DND-41 (cell line): ENCODE measurements around the gene C22orf23.

Experiments
- ATAC-seq: fragments of 200-7000 bp; cut with Tn5 transposase; 3 replicates; pipeline ENCODE4 v1.9.1; 2021; ENCODE audit warnings: low read depth; ENCODE audit not compliant: insufficient read depth
- DNase-seq: peaks from one replicate; pipeline ENCODE4 v3.0.0-alpha.2; 2020
- H2AFZ ChIP-seq: 2 replicates; pipeline ENCODE4 v1.6.0; 2012; ENCODE audit warnings: low read depth, low read length
- H3K27ac ChIP-seq: 2 replicates; pipeline ENCODE4 v1.5.1; 2012; ENCODE audit warnings: low read length, inconsistent platforms
- H3K27me3 ChIP-seq: fragments of 200-600 bp; sonication (generic); 2 replicates; pipeline ENCODE4 v1.6.0; 2012; ENCODE audit warnings: low read length, mild to moderate bottlenecking, inconsistent platforms; ENCODE audit not compliant: insufficient read depth, poor library complexity
- H3K36me3 ChIP-seq: 2 replicates; pipeline ENCODE4 v1.5.1; 2012; ENCODE audit warnings: low read length, inconsistent platforms; ENCODE audit not compliant: insufficient read depth
- H3K4me1 ChIP-seq: 2 replicates; pipeline ENCODE4 v1.5.1; 2012; ENCODE audit warnings: mild to moderate bottlenecking, low read length; ENCODE audit not compliant: insufficient read depth
- H3K4me2 ChIP-seq: 2 replicates; pipeline ENCODE4 v1.6.0; 2012; ENCODE audit warnings: mild to moderate bottlenecking, moderate library complexity, low read length, inconsistent platforms; ENCODE audit not compliant: insufficient read depth
- H3K4me3 ChIP-seq, 2 experiments: fragments of 200-600 bp in 1 of 2; shearing (Covaris generic) in 1 of 2; 2 replicates each; pipeline ENCODE4 v1.5.1; 2012 to 2016; ENCODE audit warnings: inconsistent platforms in 2 of 2, low read length in 2 of 2, mild to moderate bottlenecking in 2 of 2, low read depth in 1 of 2, moderate library complexity in 1 of 2
- H3K79me2 ChIP-seq: 2 replicates; pipeline ENCODE4 v1.6.0; 2012; ENCODE audit warnings: low read length, inconsistent platforms; ENCODE audit not compliant: insufficient read depth
- H3K9ac ChIP-seq: 2 replicates; pipeline ENCODE4 v1.6.0; 2012; ENCODE audit warnings: low read depth, mild to moderate bottlenecking, inconsistent platforms, low read length, moderate library complexity
- H3K9me3 ChIP-seq: 2 replicates; pipeline ENCODE4 v1.5.1; 2012; ENCODE audit warnings: low read length, moderate library complexity, mild to moderate bottlenecking, inconsistent platforms; ENCODE audit not compliant: insufficient read depth, severe bottlenecking
- H4K20me1 ChIP-seq: 2 replicates; pipeline ENCODE4 v1.6.0; 2012; ENCODE audit warnings: low read length; ENCODE audit not compliant: insufficient read depth
- EZH2 ChIP-seq: IDR thresholded peaks from 3 replicates; pipeline ENCODE4 v1.6.1; 2012; ENCODE audit warnings: borderline replicate concordance, low read depth, mild to moderate bottlenecking, moderate library complexity, low read length, inconsistent platforms; ENCODE audit not compliant: severe bottlenecking
- TF ChIP-seq, protein P1 (sequence below): IDR thresholded peaks from 2 replicates; pipeline ENCODE4 v1.5.1; 2012; ENCODE audit warnings: borderline replicate concordance, low read length, moderate library complexity, mild to moderate bottlenecking; ENCODE audit not compliant: poor library complexity, severe bottlenecking; ENCODE audit errors: extremely low read depth

C22orf23 gene

DNA sequence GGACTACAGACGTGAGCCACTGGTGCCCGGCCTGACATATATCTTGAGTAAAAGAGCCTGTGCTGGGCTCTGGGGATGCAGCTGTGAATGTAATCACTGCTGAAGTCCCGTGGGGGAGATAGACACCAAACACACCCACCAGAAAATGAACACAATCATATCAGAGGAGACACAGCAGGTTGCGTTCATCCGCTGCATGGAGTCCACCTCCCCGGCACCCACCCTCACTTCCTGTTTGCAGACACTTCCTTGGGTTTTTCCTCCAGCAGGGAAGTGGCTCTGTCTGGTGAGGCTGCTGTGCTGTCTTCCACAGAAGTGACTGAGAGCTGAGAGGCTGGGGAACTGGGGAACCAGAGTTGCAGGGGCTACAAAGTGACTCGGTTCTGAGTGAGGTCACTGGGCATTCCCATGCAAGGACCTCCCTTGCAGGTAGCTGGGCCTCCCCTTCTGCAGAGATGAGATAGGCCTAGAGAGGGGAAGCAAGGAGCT lies 40.1 kb downstream of the C22orf23 start:
- Histone ChIP-seq H3K4me2 (no peak overlapping the region), H4K20me1 (no peaks in the 10 kb centered on the region; the same call in 1 of the 2 replicates), H3K27me3 (no peaks in the 10 kb centered on the region), H2AFZ (no peak overlapping the region), H3K4me1 (no peaks in the 10 kb centered on the region), H3K9ac (no peak overlapping the region), H3K4me3 (no peak overlapping the region), H3K27ac (no peak overlapping the region), H3K9me3 (no peaks in the 10 kb centered on the region), H3K79me2 (no peaks in the 10 kb centered on the region), H3K36me3 (peaks cover 23% of the 10 kb centered on the region)
- DNase-seq (no peak), ATAC-seq (no peak)
- TF ChIP-seq, protein P1, sequence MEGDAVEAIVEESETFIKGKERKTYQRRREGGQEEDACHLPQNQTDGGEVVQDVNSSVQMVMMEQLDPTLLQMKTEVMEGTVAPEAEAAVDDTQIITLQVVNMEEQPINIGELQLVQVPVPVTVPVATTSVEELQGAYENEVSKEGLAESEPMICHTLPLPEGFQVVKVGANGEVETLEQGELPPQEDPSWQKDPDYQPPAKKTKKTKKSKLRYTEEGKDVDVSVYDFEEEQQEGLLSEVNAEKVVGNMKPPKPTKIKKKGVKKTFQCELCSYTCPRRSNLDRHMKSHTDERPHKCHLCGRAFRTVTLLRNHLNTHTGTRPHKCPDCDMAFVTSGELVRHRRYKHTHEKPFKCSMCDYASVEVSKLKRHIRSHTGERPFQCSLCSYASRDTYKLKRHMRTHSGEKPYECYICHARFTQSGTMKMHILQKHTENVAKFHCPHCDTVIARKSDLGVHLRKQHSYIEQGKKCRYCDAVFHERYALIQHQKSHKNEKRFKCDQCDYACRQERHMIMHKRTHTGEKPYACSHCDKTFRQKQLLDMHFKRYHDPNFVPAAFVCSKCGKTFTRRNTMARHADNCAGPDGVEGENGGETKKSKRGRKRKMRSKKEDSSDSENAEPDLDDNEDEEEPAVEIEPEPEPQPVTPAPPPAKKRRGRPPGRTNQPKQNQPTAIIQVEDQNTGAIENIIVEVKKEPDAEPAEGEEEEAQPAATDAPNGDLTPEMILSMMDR: no peak

DNA sequence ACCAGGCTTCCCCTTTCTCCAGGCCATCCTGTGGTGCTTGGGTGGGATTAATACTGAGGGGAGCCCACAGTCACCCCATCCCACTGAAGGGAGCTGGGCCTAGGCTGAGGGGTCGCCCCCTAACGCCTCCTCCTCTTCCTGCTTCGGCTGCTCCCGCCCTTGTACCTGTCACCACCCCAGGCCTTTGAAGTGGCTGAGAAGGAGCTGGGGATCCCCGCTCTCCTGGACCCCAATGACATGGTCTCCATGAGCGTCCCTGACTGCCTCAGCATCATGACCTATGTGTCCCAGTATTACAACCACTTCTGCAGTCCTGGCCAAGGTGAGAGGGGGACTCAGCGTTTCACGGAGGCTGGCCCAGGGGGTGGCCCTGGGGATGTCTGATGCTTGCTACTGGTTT lies 41.2 kb downstream of the C22orf23 start:
- Histone ChIP-seq H3K27ac (no peak overlapping the region), H3K9ac (no peak overlapping the region), H4K20me1 (no peaks in the 10 kb centered on the region; the same call in 1 of the 2 replicates), H2AFZ (no peak overlapping the region), H3K4me3 (no peak overlapping the region), H3K27me3 (no peaks in the 10 kb centered on the region), H3K79me2 (no peaks in the 10 kb centered on the region), H3K4me1 (peaks cover 8% of the 10 kb centered on the region), H3K4me2 (no peak overlapping the region), H3K36me3 (peaks cover 16% of the 10 kb centered on the region), H3K9me3 (no peaks in the 10 kb centered on the region)
- DNase-seq (no peak), ATAC-seq (no peak)
- TF ChIP-seq, protein P1: no peak
- TF ChIP-seq EZH2: no peak

DNA sequence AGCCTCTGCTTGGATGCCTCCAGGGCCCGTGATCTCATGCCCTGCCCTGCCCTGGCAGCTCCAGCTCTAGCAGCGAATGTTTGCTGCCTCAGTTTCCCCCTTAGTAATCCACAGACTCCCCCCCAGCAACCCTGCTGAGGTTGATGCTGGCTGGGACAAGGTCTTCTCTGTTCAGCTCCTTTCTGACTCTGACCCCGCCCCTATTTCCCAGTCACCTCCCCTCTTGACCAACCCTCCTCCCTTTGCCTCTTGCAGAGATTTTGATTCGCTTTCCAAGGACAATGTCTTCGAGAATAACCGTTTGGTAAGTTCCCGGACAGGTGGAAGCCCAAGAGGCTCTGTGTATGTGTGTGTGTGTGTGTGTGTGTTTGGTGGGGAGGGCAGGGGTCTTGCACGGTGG lies 41.7 kb downstream of the C22orf23 start:
- H3K36me3 ChIP-seq: peaks cover 15% of the 10 kb centered on the region
- no peak overlapping the region for H3K9ac ChIP-seq
- no peak overlapping the region for H2AFZ ChIP-seq
- DNase-seq (no peak), ATAC-seq (no peak)
- H4K20me1 ChIP-seq: no peaks in the 10 kb centered on the region; the same call in 1 of the 2 replicates
- H3K4me1 ChIP-seq: peaks cover 12% of the 10 kb centered on the region
- H3K4me3 ChIP-seq: no peak overlapping the region
- no peaks in the 10 kb centered on the region for H3K9me3 ChIP-seq
- H3K79me2 ChIP-seq: no peaks in the 10 kb centered on the region; the same call in 1 of the 2 replicates
- no peak overlapping the region for H3K4me2 ChIP-seq
- no peak overlapping the region for H3K27ac ChIP-seq
- no peaks in the 10 kb centered on the region for H3K27me3 ChIP-seq
- no peak for TF ChIP-seq EZH2
- TF ChIP-seq, protein P1: no peak
